Gastrocnemius medialis (tissue), 4 donors: ENCODE measurements around the gene SELENBP1.

Source experiments
- POLR2A ChIP-seq, 2 donors: fragments of 450-650 bp; IDR thresholded peaks; one replicate each; pipeline ENCODE4 v1.6.1; 2017; ENCODE audit warnings: antibody characterized with exemption in 2 of 2, mild to moderate bottlenecking in 2 of 2, moderate library complexity in 2 of 2
- TF ChIP-seq, protein P1 (sequence below), 5 experiments: fragments of 450-650 bp in 3 of 5; fragments of 200-600 bp in 2 of 5; sonication (generic) in 2 of 5; IDR thresholded peaks in 4 of 5; conservative IDR thresholded peaks in 1 of 5; 1 replicate in 4 of 5; 2 replicates in 1 of 5; pipeline ENCODE4 v1.5.1; 2016 to 2019; ENCODE audit warnings: antibody characterized with exemption in 5 of 5, mild to moderate bottlenecking in 3 of 5, moderate library complexity in 3 of 5

DNA sequence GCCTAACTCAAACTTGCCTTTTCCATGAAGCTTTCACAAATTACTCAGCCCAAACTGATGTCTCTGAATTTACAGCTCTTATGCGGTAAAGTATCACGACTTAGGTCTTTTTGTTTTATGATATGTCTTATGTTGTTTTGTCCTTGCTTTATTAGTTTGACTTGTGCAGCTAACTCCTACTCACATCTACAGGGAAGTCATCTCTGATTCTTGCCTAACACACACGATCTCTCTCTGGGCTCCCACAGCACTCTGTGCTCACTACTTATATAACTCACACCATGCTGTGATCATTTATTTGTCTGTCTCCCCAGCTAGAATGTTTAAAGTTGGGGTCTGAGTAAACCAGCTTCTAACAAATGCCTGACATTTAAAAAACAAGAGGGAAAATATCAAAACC lies 35.9 kb downstream of the SELENBP1 start:
- TF ChIP-seq, protein P1, sequence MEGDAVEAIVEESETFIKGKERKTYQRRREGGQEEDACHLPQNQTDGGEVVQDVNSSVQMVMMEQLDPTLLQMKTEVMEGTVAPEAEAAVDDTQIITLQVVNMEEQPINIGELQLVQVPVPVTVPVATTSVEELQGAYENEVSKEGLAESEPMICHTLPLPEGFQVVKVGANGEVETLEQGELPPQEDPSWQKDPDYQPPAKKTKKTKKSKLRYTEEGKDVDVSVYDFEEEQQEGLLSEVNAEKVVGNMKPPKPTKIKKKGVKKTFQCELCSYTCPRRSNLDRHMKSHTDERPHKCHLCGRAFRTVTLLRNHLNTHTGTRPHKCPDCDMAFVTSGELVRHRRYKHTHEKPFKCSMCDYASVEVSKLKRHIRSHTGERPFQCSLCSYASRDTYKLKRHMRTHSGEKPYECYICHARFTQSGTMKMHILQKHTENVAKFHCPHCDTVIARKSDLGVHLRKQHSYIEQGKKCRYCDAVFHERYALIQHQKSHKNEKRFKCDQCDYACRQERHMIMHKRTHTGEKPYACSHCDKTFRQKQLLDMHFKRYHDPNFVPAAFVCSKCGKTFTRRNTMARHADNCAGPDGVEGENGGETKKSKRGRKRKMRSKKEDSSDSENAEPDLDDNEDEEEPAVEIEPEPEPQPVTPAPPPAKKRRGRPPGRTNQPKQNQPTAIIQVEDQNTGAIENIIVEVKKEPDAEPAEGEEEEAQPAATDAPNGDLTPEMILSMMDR (IDR thresholded peaks at IDR 0.05 in 4 of 5, conservative IDR thresholded peaks at IDR 0.05 in 1 of 5) = no peak
- TF ChIP-seq POLR2A (IDR thresholded peaks at IDR 0.05) = no peak
